HCT116 (cell line): ENCODE results near the gene SAMD13. TPM values are rescaled to one million over a fixed set of nuclear protein-coding genes. Genes with fewer than 3 reads are reported as not detected.

Source experiments
- ATAC-seq: fragments of 200-7000 bp; cut with Tn5 transposase; 2 replicates; pipeline ENCODE4 v1.9.1; 2020; ENCODE audit warnings: mild to moderate bottlenecking, moderate library complexity
- BruUV-seq: library from RNA; stranded (reverse); fragments of 400-500 nt; replicated peaks from 2 replicates; lab custom pipeline; 2021; lab: Mats Ljungman, UMichigan
- CTCF ChIA-PET: fragments of 300-600 bp; sonication (Branson Sonifier 250); formaldehyde crosslinking; loops from one replicate; lab custom pipeline; 2021; ENCODE audit warnings: antibody characterized with exemption; lab: Charles Lee
- POLR2A ChIA-PET: fragments of 300-600, 350-600 bp; sonication (Branson Sonifier 250); formaldehyde crosslinking; loops from one replicate; lab custom pipeline; 2021; ENCODE audit warnings: antibody characterized with exemption; lab: Charles Lee
- RAD21 ChIA-PET, 2 experiments: fragments of 300-600 bp; sonication (Branson Sonifier 250); formaldehyde crosslinking; loops; one replicate each; lab custom pipeline; 2023; ENCODE audit warnings: low total read pairs in 2 of 2; ENCODE audit not compliant: uncharacterized antibody in 2 of 2, unreplicated experiment in 2 of 2, low non-redundant PET in 1 of 2; lab: Charles Lee
- DNase-seq: peaks from one replicate; pipeline ENCODE4 v3.0.0-alpha.2; 2010; ENCODE audit warnings: low read depth, low spot score
- H2AFZ ChIP-seq: fragments of 200-600 bp; shearing (Covaris generic), sonication (generic); 2 replicates; pipeline ENCODE4 v1.6.1; 2017; ENCODE audit warnings: low read depth, mixed run types, mixed read lengths, antibody characterized with exemption, low read length; ENCODE audit not compliant: poor library complexity, severe bottlenecking
- H3K27ac ChIP-seq: 2 replicates; pipeline ENCODE4 v1.5.1; 2012; ENCODE audit warnings: low read depth, low read length
- H3K27me3 ChIP-seq: fragments of 200-600 bp; sonication (generic); 2 replicates; pipeline ENCODE4 v1.6.1; 2016; ENCODE audit warnings: mixed run types, low read length, mixed read lengths; ENCODE audit not compliant: insufficient read depth
- H3K36me3 ChIP-seq, 2 experiments: fragments of 200-500 bp in 1 of 2; fragments of 200-600 bp in 1 of 2; sonication (Bioruptor generic) in 1 of 2; sonication (generic) in 1 of 2; 2 replicates each; pipeline versions ENCODE4 v1.5.1 to v1.6.1; 2014 to 2016; ENCODE audit warnings: low read length in 2 of 2, inconsistent platforms in 1 of 2, mixed read lengths in 1 of 2, mixed run types in 1 of 2; ENCODE audit not compliant: insufficient read depth in 2 of 2, control insufficient read depth in 1 of 2
- H3K4me1 ChIP-seq, 2 experiments: fragments of 200-600 bp in 1 of 2; sonication (generic) in 1 of 2; 2 replicates each; pipeline versions ENCODE4 v1.5.1 to v1.6.1; 2012 to 2017; ENCODE audit warnings: low read length in 2 of 2, inconsistent platforms in 1 of 2, mild to moderate bottlenecking in 1 of 2, mixed read lengths in 1 of 2, mixed run types in 1 of 2, moderate library complexity in 1 of 2; ENCODE audit not compliant: insufficient read depth in 2 of 2, control insufficient read depth in 1 of 2
- H3K4me2 ChIP-seq: fragments of 200-600 bp; sonication (generic); 2 replicates; pipeline ENCODE4 v1.6.1; 2017; ENCODE audit warnings: mixed run types, low read length, mixed read lengths
- H3K4me3 ChIP-seq, 2 experiments: fragments of 200-600 bp in 1 of 2; sonication (generic) in 1 of 2; replicated peaks in 1 of 2; 2 replicates each; pipeline ENCODE4 v1.5.1; 2011 to 2016; ENCODE audit warnings: low read length in 2 of 2, control low read depth in 1 of 2, low read depth in 1 of 2, mild to moderate bottlenecking in 1 of 2, mixed read lengths in 1 of 2, mixed run types in 1 of 2
- H3K79me2 ChIP-seq: fragments of 200-600 bp; sonication (generic); 2 replicates; pipeline ENCODE4 v1.6.1; 2017; ENCODE audit warnings: mild to moderate bottlenecking, mixed run types, low read length, moderate library complexity, mixed read lengths; ENCODE audit not compliant: insufficient read depth
- H3K9ac ChIP-seq: fragments of 200-600 bp; sonication (generic); 2 replicates; pipeline ENCODE4 v1.6.1; 2016; ENCODE audit warnings: low read length, mixed read lengths
- H3K9me2 ChIP-seq: fragments of 200-600 bp; sonication (generic), shearing (Covaris generic); 2 replicates; pipeline ENCODE4 v1.6.1; 2017; ENCODE audit warnings: mixed run types, mild to moderate bottlenecking, moderate library complexity; ENCODE audit not compliant: insufficient read depth
- H3K9me3 ChIP-seq, 2 experiments: fragments of 200-500 bp in 1 of 2; fragments of 200-600 bp in 1 of 2; sonication (Bioruptor generic) in 1 of 2; sonication (generic) in 1 of 2; 2 replicates each; pipeline ENCODE4 v1.6.1; 2014 to 2017; ENCODE audit warnings: low read length in 2 of 2, mixed read lengths in 2 of 2, inconsistent platforms in 1 of 2, low read depth in 1 of 2, mild to moderate bottlenecking in 1 of 2, mixed run types in 1 of 2, moderate library complexity in 1 of 2; ENCODE audit not compliant: control insufficient read depth in 1 of 2, insufficient read depth in 1 of 2
- H4K20me1 ChIP-seq: fragments of 200-600 bp; sonication (generic), shearing (Covaris generic); 2 replicates; pipeline ENCODE4 v1.6.1; 2017; ENCODE audit warnings: mixed run types, mild to moderate bottlenecking, moderate library complexity; ENCODE audit not compliant: insufficient read depth
- CEBPB ChIP-seq: IDR thresholded peaks from 2 replicates; pipeline ENCODE4 v1.6.1; 2012; ENCODE audit warnings: low read depth
- CTCF ChIP-seq, 3 experiments: fragments of 200-600 bp in 1 of 3; sonication (generic) in 1 of 3; IDR thresholded peaks in 2 of 3; conservative IDR thresholded peaks in 1 of 3; 2 replicates each; pipeline ENCODE4 v1.5.1; 2012 to 2017; ENCODE audit warnings: low read depth in 2 of 3, low read length in 2 of 3, antibody characterized with exemption in 1 of 3, borderline replicate concordance in 1 of 3, control low read depth in 1 of 3, mild to moderate bottlenecking in 1 of 3, mixed read lengths in 1 of 3, mixed run types in 1 of 3, moderate library complexity in 1 of 3; ENCODE audit not compliant: insufficient read depth in 1 of 3
- ELF1 ChIP-seq: IDR thresholded peaks from 2 replicates; pipeline ENCODE4 v1.6.1; 2012; ENCODE audit warnings: low read depth, borderline replicate concordance
- EZH2phosphoT487 ChIP-seq: fragments of 200-600 bp; IDR thresholded peaks from 2 replicates; pipeline ENCODE4 v1.6.1; 2018; ENCODE audit warnings: antibody characterized with exemption, borderline replicate concordance
- FOSL1 ChIP-seq: IDR thresholded peaks from 2 replicates; pipeline ENCODE4 v1.6.1; 2012; ENCODE audit warnings: low read depth
- POLR2A ChIP-seq: IDR thresholded peaks from 2 replicates; pipeline ENCODE4 v1.7.0; 2011; ENCODE audit warnings: borderline replicate concordance; ENCODE audit not compliant: insufficient read depth, insufficient read length; ENCODE audit errors: extremely low read depth
- POLR2AphosphoS5 ChIP-seq: IDR thresholded peaks from 2 replicates; pipeline ENCODE4 v1.6.1; 2011; ENCODE audit warnings: mild to moderate bottlenecking, low read depth, low read length, moderate library complexity
- SIN3A ChIP-seq: IDR thresholded peaks from 2 replicates; pipeline ENCODE4 v1.6.1; 2012; ENCODE audit warnings: low read depth
- SRF ChIP-seq: IDR thresholded peaks from 2 replicates; pipeline ENCODE4 v1.6.1; 2012; ENCODE audit warnings: low read depth
- intact Hi-C: fragments of 100-400 bp; cut with micrococcal nuclease; formaldehyde crosslinking; loops from 2 replicates; pipeline ENCODE4 v1.10.0; 2022
- total RNA-seq: library from RNA; stranded (reverse); gene quantifications from one replicate; pipeline ENCODE4 v1.2.1, GENCODE V29; 2021; ENCODE audit not compliant: unreplicated experiment

SAMD13 gene
- total RNA-seq, 1 experiment from 2014 or later = 14.9 TPM

- TF ChIP-seq EZH2phosphoT487 (no peak), POLR2AphosphoS5 (no peak), ELF1 (no peak), POLR2A (no peak), CEBPB (no peak), SRF (no peak), CTCF (IDR thresholded peaks at IDR 0.05 in 2 of 3, conservative IDR thresholded peaks at IDR 0.05 in 1 of 3; ENCODE audit: borderline replicate concordance in 1 of 3, insufficient read depth in 1 of 3, low read depth in 2 of 3, low read length in 2 of 3) (no peak), FOSL1 (0 out of 2 replicates have a peak, but pooled peaks have one; percentile 28), SIN3A (no peak)
- Histone ChIP-seq H3K9me3 (no peaks in the 10 kb centered on the region), H3K4me1 (peaks cover 27 to 40% of the 10 kb centered on the region in 2 experiments), H3K27me3 (no peaks in the 10 kb centered on the region), H3K36me3 (no peaks in the 10 kb centered on the region), H3K4me2 (peak overlapping the region; percentile 16), H3K79me2 (no peaks in the 10 kb centered on the region), H4K20me1 (no peaks in the 10 kb centered on the region), H2AFZ (no peak overlapping the region), H3K9ac (no peak overlapping the region), H3K9me2 (no peaks in the 10 kb centered on the region), H3K4me3 (no peak overlapping the region), H3K27ac (no peak overlapping the region)
- CTCF ChIA-PET = no interaction called here
- RAD21 ChIA-PET = no interaction called here
- intact Hi-C loops = no loop called here
- no peak for DNase-seq
- no TSS peak for BruUV-seq
- peak; percentile 50; the same call in 1 of the 2 replicates for ATAC-seq
- POLR2A ChIA-PET = interaction anchor here (1.6 kb wide), 1 partner anchor 75 kb away, joined by 3 read pairs; no protein-coding TSS in a partner anchor
Observed at GRCh38 chr1:84377480-84378095, 76.1 kb downstream of the SAMD13 start.
